Transverse colon (tissue), 4 donors: ENCODE measurements around the gene C5AR1.

ENCODE experiments used
- CTCF ChIP-seq, 5 experiments: fragments of 200-600 bp in 3 of 5; fragments of 450-650 bp in 2 of 5; sonication (generic) in 3 of 5; IDR thresholded peaks; 1 replicate in 2 of 5; 2 replicates in 3 of 5; pipeline ENCODE4 v1.5.1; 2016 to 2017; ENCODE audit warnings: antibody characterized with exemption in 5 of 5, inconsistent platforms in 3 of 5, mild to moderate bottlenecking in 2 of 5, moderate library complexity in 1 of 5
- POLR2AphosphoS5 ChIP-seq, 3 donors: sonication (generic); formaldehyde crosslinking; IDR thresholded peaks; one replicate each; pipeline ENCODE4 v1.6.1; 2016; ENCODE audit warnings: antibody characterized with exemption in 3 of 3

GRCh38 chr19:47341734-47342133 lies 32.1 kb downstream of the C5AR1 start:
- TF ChIP-seq CTCF (IDR thresholded peaks at IDR 0.05): no peak
- no peak for TF ChIP-seq POLR2AphosphoS5 (IDR thresholded peaks at IDR 0.05)
